Activated CD8-positive, alpha-beta memory T cell treated with anti-CD3 and anti-CD28 coated beads for 36 hours (primary cell): ENCODE measurements around the gene VCX2. TPM values are rescaled to one million over a fixed set of nuclear protein-coding genes. Genes with fewer than 3 reads are reported as not detected.
"Not testable (repeated sequence)": the region's sequence is repeated elsewhere in the genome, so short reads cannot be mapped to it uniquely, and the experiment has no call there.

Experiments
- CTCF ChIA-PET: fragments of 350-600 bp; sonication (Branson Sonifier 250); formaldehyde crosslinking; loops from one replicate; lab custom pipeline; 2021; ENCODE audit warnings: antibody characterized with exemption; lab: Charles Lee
- POLR2A ChIA-PET: fragments of 350-600 bp; sonication (Branson Sonifier 250); formaldehyde crosslinking; loops from one replicate; lab custom pipeline; 2021; ENCODE audit warnings: antibody characterized with exemption; lab: Charles Lee
- total RNA-seq, 2 experiments: library from RNA; stranded (reverse); gene quantifications; one replicate each; pipeline ENCODE4 v1.2.3, GENCODE V29; 2021

VCX2 gene
- total RNA-seq: not detected

DNA sequence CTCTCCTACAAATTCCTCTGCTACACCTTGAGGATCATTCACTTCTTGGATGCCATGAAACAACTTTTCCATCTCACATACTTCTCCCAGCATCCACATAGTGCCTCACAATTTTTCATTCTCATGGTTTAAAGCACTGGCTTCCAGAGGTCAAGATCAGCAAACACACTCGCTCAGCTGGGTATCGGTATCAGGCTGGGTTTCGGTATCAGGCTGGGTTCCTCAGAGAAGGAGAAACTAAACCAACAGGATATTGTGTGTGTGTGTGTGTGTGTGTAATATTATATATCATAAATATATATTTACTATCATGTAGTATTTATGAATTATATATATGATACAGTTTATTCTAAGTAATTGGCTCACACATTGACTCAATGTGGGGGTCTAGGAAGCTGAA is at the start of gene VCX2:
Gene VCX2, minus strand, starts transcription at position 99 of the 400 bp plus-strand sequence. CDS start 624 bp downstream, outside the sequence.
- POLR2A ChIA-PET, CTCF ChIA-PET: not testable (repeated sequence)

GRCh38 chrX:8204943-8205342 is 33.9 kb upstream of the VCX2 start:
- ChIA-PET CTCF (no interaction called here), POLR2A (no interaction called here)

DNA sequence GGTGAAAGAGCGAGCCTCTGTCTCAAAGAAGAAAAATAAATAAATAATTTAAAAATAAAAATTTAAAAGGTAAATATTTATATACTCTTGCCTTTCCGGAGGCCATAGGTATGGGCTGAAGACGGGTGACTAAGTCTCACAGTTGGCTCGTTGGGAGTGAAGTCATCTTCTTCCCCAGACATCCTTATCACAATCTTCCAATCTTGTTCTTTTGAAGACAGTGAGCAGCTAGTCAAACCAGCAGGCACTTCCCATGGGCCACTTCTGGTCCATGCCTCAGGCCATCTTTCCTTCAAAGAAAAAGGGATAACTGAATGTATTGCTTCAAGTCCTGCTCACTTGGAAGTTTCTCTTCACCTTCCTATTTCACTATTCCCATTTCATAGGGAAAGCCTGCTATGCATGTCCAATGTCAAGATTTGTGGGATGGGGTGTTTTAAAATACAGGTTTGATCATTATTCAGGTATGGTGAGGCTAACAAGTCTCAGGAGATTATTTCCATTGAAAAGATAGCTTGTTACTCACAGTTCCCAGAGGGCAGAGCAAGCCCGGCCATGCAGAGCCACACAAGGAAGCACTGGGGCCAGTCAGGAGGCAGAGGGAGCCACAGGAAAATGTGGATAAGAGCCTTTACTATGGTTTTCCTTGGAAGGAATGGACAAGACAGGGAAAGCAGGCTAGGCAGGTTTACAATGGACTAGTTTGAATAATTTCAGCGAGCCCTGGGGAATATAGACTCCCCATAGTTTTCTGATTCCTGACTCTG is 33.3 kb upstream of the VCX2 start:
- ChIA-PET CTCF (no interaction called here), POLR2A (no interaction called here)

- ChIA-PET POLR2A (no interaction called here), CTCF (no interaction called here)
Measured at GRCh38 chrX:8201896-8202331, 30.8 kb upstream of the VCX2 start.

DNA sequence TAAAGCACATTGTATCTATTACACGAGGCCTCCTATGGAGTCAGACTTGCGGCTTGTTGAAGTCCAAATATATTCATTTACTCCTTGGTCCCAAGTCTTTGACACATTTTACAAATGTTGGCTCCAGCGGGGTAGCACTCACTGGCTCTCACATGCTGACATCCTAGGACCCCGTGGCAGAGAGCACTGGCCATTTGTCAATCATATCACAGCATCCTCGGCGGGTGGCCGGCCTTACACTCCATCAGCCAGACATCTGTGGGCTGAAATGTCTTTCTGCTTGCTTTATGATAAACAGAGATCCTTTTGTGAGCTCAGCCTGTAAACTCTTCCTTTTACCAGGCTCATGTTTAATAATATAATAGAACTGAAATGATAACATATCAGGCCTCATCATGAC is 25.7 kb upstream of the VCX2 start:
- POLR2A ChIA-PET: no interaction called here
- CTCF ChIA-PET: no interaction called here

DNA sequence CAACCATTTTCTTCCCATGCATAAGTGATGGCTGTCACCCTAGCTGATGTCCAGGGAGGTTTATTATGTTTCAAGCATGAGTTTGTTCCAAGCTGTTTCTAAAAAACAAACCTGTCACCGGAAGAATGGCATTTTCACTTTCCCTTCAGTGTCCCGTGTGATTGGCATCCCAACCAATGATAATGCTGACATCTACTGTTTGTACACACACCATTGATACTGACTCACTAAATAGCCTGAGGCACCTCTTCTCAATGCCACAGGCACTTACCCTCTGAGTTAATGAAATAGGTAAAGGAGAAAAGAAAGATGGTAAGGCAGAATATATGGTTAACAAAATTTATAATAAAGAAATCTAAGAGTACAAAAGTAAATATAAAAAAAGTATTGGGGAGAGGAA is 23.1 kb upstream of the VCX2 start:
- ChIA-PET POLR2A (no interaction called here), CTCF (no interaction called here)

GRCh38 chrX:8192276-8192675 is 21.2 kb upstream of the VCX2 start:
- CTCF ChIA-PET: no interaction called here
- POLR2A ChIA-PET: no interaction called here

- ChIA-PET POLR2A (no interaction called here), CTCF (no interaction called here)
Measured at GRCh38 chrX:8191022-8191421, 20.0 kb upstream of the VCX2 start.

- CTCF ChIA-PET: no interaction called here
- POLR2A ChIA-PET: no interaction called here
Measured at GRCh38 chrX:8190341-8190830, 19.3 kb upstream of the VCX2 start.

DNA sequence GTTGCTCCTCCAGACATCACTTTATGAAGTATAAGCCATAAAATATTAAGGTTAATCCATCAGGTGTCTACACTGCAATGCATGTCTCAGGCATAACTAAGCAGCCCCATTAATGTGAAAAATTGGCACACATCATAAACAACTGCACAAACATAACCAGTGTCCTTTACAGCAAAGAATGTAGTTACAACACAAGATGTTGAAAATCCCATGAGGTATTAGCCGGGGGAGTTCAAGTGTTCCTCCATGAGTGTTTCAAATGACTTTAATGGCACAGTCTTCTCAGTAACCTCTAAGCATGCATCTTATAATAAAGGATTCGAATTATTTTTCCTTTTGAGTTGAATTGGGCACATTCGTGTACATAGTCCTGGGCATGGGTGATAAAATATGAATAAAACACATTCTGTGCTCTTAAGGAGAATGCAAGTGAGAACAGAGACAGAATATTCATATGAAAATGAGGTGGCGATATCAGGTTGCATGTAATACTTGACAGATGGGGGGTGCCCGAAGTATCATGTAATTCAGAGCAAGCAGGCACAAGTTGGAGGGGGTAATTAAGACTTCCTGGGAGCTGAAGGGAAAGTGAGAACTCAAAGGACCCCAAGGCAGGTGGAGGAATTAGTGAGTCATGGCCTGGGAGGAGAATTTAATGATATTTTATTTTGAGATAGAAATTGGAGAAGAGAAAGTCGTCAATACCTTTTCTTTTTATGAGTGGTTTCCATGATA is 18.2 kb upstream of the VCX2 start:
- ChIA-PET CTCF (no interaction called here), POLR2A (no interaction called here)

DNA sequence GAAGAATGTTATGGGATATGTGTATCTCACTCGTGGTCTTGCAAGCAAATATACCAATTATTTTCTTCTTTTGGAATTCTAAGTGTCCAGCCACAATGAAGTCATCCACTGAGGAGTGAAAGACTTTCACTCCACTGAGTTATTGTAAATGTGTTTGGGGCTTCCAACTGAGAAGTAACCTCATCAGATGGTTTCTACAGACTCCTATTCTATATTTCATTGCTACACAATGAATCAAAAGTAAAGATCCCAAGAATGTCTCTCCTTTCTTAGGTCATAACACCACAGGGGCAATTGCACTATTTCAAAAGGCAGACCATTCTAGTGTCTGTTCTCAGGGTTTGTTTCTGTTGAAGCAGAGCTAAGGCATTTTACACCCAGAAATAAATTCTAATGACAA is 12.3 kb upstream of the VCX2 start:
- CTCF ChIA-PET: no interaction called here
- POLR2A ChIA-PET: no interaction called here

DNA sequence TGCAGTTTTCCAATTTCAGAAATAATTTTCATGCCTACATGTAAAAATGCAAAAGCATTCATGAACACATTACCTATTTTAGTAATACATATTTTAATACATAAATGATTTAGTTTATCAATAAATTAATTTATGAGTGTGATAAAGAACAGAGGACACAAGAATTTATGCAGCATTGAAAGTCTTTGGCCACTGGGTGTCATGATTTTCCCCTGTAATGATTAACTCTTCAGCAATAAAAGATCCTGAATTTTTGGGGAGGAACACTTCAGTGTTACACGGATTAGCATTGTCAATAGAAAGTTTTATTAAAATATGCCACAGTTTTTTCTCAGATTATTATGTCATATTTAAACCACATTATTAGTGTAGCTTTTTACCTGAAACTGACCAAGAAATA is 8.6 kb upstream of the VCX2 start:
- CTCF ChIA-PET: no interaction called here
- POLR2A ChIA-PET: no interaction called here

DNA sequence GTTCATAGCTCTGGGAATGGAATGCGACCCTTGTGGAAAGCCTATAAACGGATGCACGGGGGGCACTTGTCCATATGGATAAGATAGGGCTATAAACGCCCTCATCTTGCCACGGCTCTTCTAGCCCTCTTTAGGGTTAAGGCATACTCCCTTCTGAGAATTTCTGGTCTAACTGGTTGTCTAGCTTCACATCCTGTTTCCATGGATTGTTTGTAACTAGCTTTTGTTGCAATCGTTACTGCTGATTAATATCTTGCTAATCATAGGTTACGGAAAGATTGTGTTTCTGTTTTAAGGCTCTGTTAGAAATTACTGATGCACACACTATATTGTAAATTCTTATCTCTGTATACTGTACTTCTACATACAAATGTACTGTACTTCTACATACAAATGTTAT is 17.1 kb downstream of the VCX2 start:
- POLR2A ChIA-PET, CTCF ChIA-PET: not testable (repeated sequence)

- CTCF ChIA-PET: no interaction called here
- POLR2A ChIA-PET: no interaction called here
Measured at GRCh38 chrX:8147226-8147625, 23.8 kb downstream of the VCX2 start.

DNA sequence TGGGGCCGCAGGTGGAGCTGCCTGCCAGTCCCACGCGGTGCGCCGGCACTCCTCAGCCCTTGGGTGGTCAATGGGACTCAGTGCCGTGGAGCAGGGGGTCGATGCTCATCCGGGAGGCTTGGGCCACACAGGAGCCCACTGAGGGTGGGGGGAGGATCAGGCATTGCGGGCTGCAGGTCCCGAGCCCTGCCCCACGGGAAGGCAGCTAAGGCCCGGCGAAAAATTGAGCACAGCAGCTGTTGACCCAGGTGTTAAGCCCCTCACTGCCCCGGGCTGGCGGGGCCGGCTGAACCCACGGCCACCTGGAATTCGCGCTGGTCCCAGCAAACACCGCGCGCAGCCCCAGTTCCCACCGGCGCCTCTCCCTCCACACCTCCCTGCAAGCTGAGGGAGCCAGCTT is 26.1 kb downstream of the VCX2 start:
- POLR2A ChIA-PET: no interaction called here
- CTCF ChIA-PET: no interaction called here

DNA sequence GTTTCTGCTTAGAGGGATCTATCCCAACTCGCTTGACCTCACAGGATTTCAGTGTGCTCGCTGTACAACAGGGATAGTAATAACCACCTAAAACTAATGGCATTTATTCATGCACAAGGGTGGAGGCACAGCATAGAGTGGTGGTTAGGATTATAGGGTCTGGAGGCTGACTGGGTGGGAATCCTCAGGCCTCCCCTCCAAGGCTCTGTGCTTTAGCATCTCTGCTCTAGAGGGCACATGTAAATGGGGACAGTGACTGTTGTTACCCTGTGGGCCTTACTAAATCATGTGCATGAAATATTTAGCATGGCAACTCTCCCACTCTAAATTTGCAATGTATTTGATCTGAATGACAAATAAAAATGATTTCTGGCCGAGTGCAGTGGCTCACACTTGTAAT is 29.2 kb downstream of the VCX2 start:
- ChIA-PET CTCF (no interaction called here), POLR2A (no interaction called here)

- POLR2A ChIA-PET: no interaction called here
- CTCF ChIA-PET: no interaction called here
Measured at GRCh38 chrX:8140986-8141744, 29.9 kb downstream of the VCX2 start.

- ChIA-PET POLR2A (no interaction called here), CTCF (no interaction called here)
Measured at GRCh38 chrX:8139716-8140115, 31.4 kb downstream of the VCX2 start.

DNA sequence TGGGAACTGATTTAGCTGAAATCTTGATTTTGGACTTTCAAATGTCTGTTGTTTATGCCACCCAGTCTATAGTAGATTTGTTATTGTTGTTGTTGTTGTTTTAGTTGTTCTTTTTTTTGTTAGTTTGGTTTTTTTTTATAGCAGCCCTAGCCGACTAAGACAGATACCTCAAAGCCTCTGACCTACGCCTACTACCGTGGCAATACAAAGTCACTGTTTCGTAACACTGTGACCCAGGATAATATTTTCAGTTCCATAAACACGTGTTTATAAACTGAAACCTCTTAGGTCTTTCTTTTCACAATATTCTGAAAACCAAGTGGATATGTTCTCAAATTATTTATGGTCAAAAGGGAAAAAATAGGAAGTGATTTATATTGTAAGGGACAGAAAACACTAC is 32.8 kb downstream of the VCX2 start:
- CTCF ChIA-PET: no interaction called here
- POLR2A ChIA-PET: interaction anchor here (0.7 kb wide), 1 partner anchor 132 kb away, joined by 5 read pairs; no protein-coding TSS in a partner anchor

GRCh38 chrX:8126648-8127047 is 44.4 kb downstream of the VCX2 start:
- CTCF ChIA-PET: no interaction called here
- POLR2A ChIA-PET: no interaction called here
